Activated CD4-positive, alpha-beta T cell treated with anti-CD3 and anti-CD28 coated beads for 24 hours (primary cell): ENCODE results near the gene TCF15.
"Not testable (repeated sequence)": the region's sequence is repeated elsewhere in the genome, so short reads cannot be mapped to it uniquely, and the experiment has no call there.

Source experiments
- DNase-seq, 2 donors: peaks; one replicate each; pipeline ENCODE4 v3.0.0-alpha.2; 2020; ENCODE audit warnings: low read depth in 2 of 2

The TCF15 gene

GRCh38 chr20:578940-579690, 31.0 kb downstream of the TCF15 start:
- not testable (repeated sequence) for DNase-seq

GRCh38 chr20:577167-577791, 32.8 kb downstream of the TCF15 start:
- no peak for DNase-seq

GRCh38 chr20:576156-576555, 34.0 kb downstream of the TCF15 start:
- DNase-seq = no peak

- no peak for DNase-seq
Observed at GRCh38 chr20:575230-575629, 34.9 kb downstream of the TCF15 start.

GRCh38 chr20:574297-574942, 35.7 kb downstream of the TCF15 start:
- no peak for DNase-seq

GRCh38 chr20:573414-574296, 36.5 kb downstream of the TCF15 start:
- no peak for DNase-seq

GRCh38 chr20:572727-573126, 37.4 kb downstream of the TCF15 start:
- no peak for DNase-seq

GRCh38 chr20:571754-572441, 38.2 kb downstream of the TCF15 start:
- DNase-seq = no peak

- no peak for DNase-seq
Observed at GRCh38 chr20:568673-569415, 41.3 kb downstream of the TCF15 start.

- DNase-seq = no peak
Observed at GRCh38 chr20:568097-568652, 41.9 kb downstream of the TCF15 start.

- DNase-seq = no peak
Observed at GRCh38 chr20:564192-564591, 45.9 kb downstream of the TCF15 start.

- DNase-seq = no peak
Observed at GRCh38 chr20:563187-563586, 46.9 kb downstream of the TCF15 start.

GRCh38 chr20:562232-562897, 47.7 kb downstream of the TCF15 start:
- DNase-seq = no peak

- peak; percentile 35 to 36 for DNase-seq
Observed at GRCh38 chr20:561437-562231, 48.5 kb downstream of the TCF15 start.

- no peak for DNase-seq
Observed at GRCh38 chr20:560680-561079, 49.4 kb downstream of the TCF15 start.

- DNase-seq = no peak
Observed at GRCh38 chr20:558117-558516, 52.0 kb downstream of the TCF15 start.

- DNase-seq = no peak
Observed at GRCh38 chr20:556984-557383, 53.1 kb downstream of the TCF15 start.

GRCh38 chr20:555976-556385, 54.1 kb downstream of the TCF15 start:
- DNase-seq = no peak
